Type B pancreatic cell (in vitro differentiated cells): Measurements from ENCODE around the gene DHRS4. TPM values are rescaled to one million over a fixed set of nuclear protein-coding genes. Genes with fewer than 3 reads are reported as not detected.

Experiments used
- total RNA-seq: library from RNA; stranded (reverse); gene quantifications from 2 replicates; pipeline ENCODE4 v1.2.1, GENCODE V29; 2021; ENCODE audit warnings: low replicate concordance

Gene DHRS4
- total RNA-seq, 1 donor from 2014 or later: 18.8 TPM

Other genes starting within 250 kb of the DHRS4 start
- 16.0 and 18.0 TPM in 2 replicates for gene DHRS4L2, start 35.2 kb downstream of the DHRS4 start, total RNA-seq
- gene CARMIL3, start 98.2 kb downstream of the DHRS4 start, total RNA-seq: 2.5 and 2.8 TPM in 2 replicates
- gene CPNE6, start 117.8 kb downstream of the DHRS4 start, total RNA-seq: not detected in 2 replicates
- 35.0 and 40.9 TPM in 2 replicates for gene PCK2, start 140.5 kb downstream of the DHRS4 start, total RNA-seq
- gene DCAF11, start 161.0 kb downstream of the DHRS4 start, total RNA-seq: 65.0 and 78.3 TPM in 2 replicates
- 1.3 and 1.8 TPM in 2 replicates for gene NRL, start 161.2 kb downstream of the DHRS4 start, total RNA-seq
- gene FITM1, start 176.9 kb downstream of the DHRS4 start, total RNA-seq: 0.26 and 0.53 TPM in 2 replicates
- gene PSME1, start 182.4 kb downstream of the DHRS4 start, total RNA-seq: 142 and 177 TPM in 2 replicates
- 16.2 and 25.9 TPM in 2 replicates for gene EMC9, start 187.8 kb downstream of the DHRS4 start, total RNA-seq
- gene PSME2, start 192.8 kb downstream of the DHRS4 start, total RNA-seq: 134 and 155 TPM in 2 replicates
- gene RNF31, start 193.7 kb downstream of the DHRS4 start, total RNA-seq: 68.6 and 78.4 TPM in 2 replicates
- 60.0 and 63.4 TPM in 2 replicates for gene IRF9, start 207.5 kb downstream of the DHRS4 start, total RNA-seq
- gene REC8, start 218.3 kb downstream of the DHRS4 start, total RNA-seq: 84.2 and 221 TPM in 2 replicates
- 49.0 and 67.1 TPM in 2 replicates for gene IPO4, start 235.0 kb downstream of the DHRS4 start, total RNA-seq
- 50.5 and 60.7 TPM in 2 replicates for gene TM9SF1, start 241.7 kb downstream of the DHRS4 start, total RNA-seq